Measurements from ENCODE around the gene ABCG8. TPM values are rescaled to one million over a fixed set of nuclear protein-coding genes. Genes with fewer than 3 reads are reported as not detected.

The ABCG8 gene
- total RNA-seq, 1 experiment from 2014 or later, result not detected

GRCh38 chr2:43898838-43899346 is 60.1 kb downstream of the ABCG8 start:
- CTCF ChIA-PET, result interaction anchor here (0.8 kb wide), 1 partner anchor 21 kb away, joined by 5 read pairs; no protein-coding TSS in a partner anchor
- Mint-ChIP-seq H3K27me3 (ENCODE audit: insufficient read depth, unreplicated experiment) (no peaks in the 10 kb centered on the region), H3K4me3 (ENCODE audit: unreplicated experiment) (no peak overlapping the region), H3K9me3 (ENCODE audit: unreplicated experiment) (no peaks in the 10 kb centered on the region), H3K36me3 (ENCODE audit: insufficient read depth, unreplicated experiment) (peaks cover 87% of the 10 kb centered on the region), H3K27ac (ENCODE audit: low read depth, unreplicated experiment) (no peak overlapping the region), H3K4me1 (ENCODE audit: insufficient read depth, unreplicated experiment) (no peaks in the 10 kb centered on the region)
- TF ChIP-seq, protein P1, sequence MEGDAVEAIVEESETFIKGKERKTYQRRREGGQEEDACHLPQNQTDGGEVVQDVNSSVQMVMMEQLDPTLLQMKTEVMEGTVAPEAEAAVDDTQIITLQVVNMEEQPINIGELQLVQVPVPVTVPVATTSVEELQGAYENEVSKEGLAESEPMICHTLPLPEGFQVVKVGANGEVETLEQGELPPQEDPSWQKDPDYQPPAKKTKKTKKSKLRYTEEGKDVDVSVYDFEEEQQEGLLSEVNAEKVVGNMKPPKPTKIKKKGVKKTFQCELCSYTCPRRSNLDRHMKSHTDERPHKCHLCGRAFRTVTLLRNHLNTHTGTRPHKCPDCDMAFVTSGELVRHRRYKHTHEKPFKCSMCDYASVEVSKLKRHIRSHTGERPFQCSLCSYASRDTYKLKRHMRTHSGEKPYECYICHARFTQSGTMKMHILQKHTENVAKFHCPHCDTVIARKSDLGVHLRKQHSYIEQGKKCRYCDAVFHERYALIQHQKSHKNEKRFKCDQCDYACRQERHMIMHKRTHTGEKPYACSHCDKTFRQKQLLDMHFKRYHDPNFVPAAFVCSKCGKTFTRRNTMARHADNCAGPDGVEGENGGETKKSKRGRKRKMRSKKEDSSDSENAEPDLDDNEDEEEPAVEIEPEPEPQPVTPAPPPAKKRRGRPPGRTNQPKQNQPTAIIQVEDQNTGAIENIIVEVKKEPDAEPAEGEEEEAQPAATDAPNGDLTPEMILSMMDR (IDR thresholded peaks at IDR 0.05; ENCODE audit: unreplicated experiment), result no peak
- BruUV-seq (replicated peaks), result no TSS peak
- POLR2A ChIA-PET, result interaction anchor here (1.3 kb wide), 1 partner anchor 17 kb away, joined by 3 read pairs; no protein-coding TSS in a partner anchor
- intact Hi-C loops (cut with micrococcal nuclease), result no loop called here
- DNase-seq (ENCODE audit: unreplicated experiment), result no peak

DNA sequence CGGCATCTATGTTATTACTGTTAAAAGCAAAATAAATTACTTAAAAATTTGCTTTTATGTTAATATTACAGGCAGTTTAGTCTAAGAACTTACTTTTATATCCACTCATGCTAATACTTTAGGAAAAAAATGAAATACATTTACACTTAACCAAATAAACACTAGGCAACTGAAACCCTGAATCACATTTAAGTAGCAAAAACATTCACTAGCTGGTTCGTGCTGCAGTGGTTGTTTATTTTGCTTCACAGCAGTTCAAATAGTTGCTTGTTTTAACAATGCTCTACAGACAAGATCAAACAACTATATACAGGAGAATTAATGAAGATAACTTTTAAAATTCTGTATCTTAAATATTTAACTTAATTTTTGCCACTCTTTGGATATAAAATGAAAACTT is 60.8 kb downstream of the ABCG8 start:
- H3K4me3 Mint-ChIP-seq (ENCODE audit: unreplicated experiment), result no peak overlapping the region
- H3K27me3 Mint-ChIP-seq (ENCODE audit: insufficient read depth, unreplicated experiment), result no peaks in the 10 kb centered on the region
- intact Hi-C loops (cut with micrococcal nuclease), result no loop called here
- CTCF ChIA-PET, result no interaction called here
- H3K36me3 Mint-ChIP-seq (ENCODE audit: insufficient read depth, unreplicated experiment), result peaks cover 84% of the 10 kb centered on the region
- H3K27ac Mint-ChIP-seq (ENCODE audit: low read depth, unreplicated experiment), result no peak overlapping the region
- no peak for DNase-seq (ENCODE audit: unreplicated experiment)
- H3K4me1 Mint-ChIP-seq (ENCODE audit: insufficient read depth, unreplicated experiment), result no peaks in the 10 kb centered on the region
- POLR2A ChIA-PET, result no interaction called here
- BruUV-seq (replicated peaks), result no TSS peak
- no peaks in the 10 kb centered on the region for H3K9me3 Mint-ChIP-seq (ENCODE audit: unreplicated experiment)
- TF ChIP-seq, protein P1 (IDR thresholded peaks at IDR 0.05; ENCODE audit: unreplicated experiment), result no peak

- POLR2A ChIA-PET, result interaction anchor here (0.7 to 1.0 kb wide), 2 partner anchors 12 to 66 kb away, joined by 3 to 4 read pairs; no protein-coding TSS in a partner anchor
Observed at GRCh38 chr2:43905371-43905803, 66.6 kb downstream of the ABCG8 start.

GRCh38 chr2:43905871-43906270 is 67.1 kb downstream of the ABCG8 start:
- H3K4me1 Mint-ChIP-seq (ENCODE audit: insufficient read depth, unreplicated experiment), result peaks cover 5% of the 10 kb centered on the region
- no peak overlapping the region for H3K4me3 Mint-ChIP-seq (ENCODE audit: unreplicated experiment)
- intact Hi-C loops (cut with micrococcal nuclease), result no loop called here
- no peak for DNase-seq (ENCODE audit: unreplicated experiment)
- H3K27ac Mint-ChIP-seq (ENCODE audit: low read depth, unreplicated experiment), result no peak overlapping the region
- H3K9me3 Mint-ChIP-seq (ENCODE audit: unreplicated experiment), result no peaks in the 10 kb centered on the region
- H3K36me3 Mint-ChIP-seq (ENCODE audit: insufficient read depth, unreplicated experiment), result peaks cover 89% of the 10 kb centered on the region
- TF ChIP-seq, protein P1 (IDR thresholded peaks at IDR 0.05; ENCODE audit: unreplicated experiment), result no peak
- BruUV-seq (replicated peaks), result no TSS peak
- no peaks in the 10 kb centered on the region for H3K27me3 Mint-ChIP-seq (ENCODE audit: insufficient read depth, unreplicated experiment)
- CTCF ChIA-PET, result interaction anchor here (0.7 to 0.8 kb wide), 2 partner anchors 70 to 299 kb away, joined by 3 to 4 read pairs; no protein-coding TSS in a partner anchor
- POLR2A ChIA-PET, result interaction anchor here (0.7 to 1.0 kb wide), 2 partner anchors 13 to 65 kb away, joined by 3 to 4 read pairs; no protein-coding TSS in a partner anchor

More at GRCh38 chr2:43905371-43905803, 66.6 kb downstream of the ABCG8 start:
- intact Hi-C loops (cut with micrococcal nuclease), result no loop called here
- Mint-ChIP-seq H3K27me3 (ENCODE audit: insufficient read depth, unreplicated experiment) (no peaks in the 10 kb centered on the region), H3K4me1 (ENCODE audit: insufficient read depth, unreplicated experiment) (peaks cover 5% of the 10 kb centered on the region), H3K36me3 (ENCODE audit: insufficient read depth, unreplicated experiment) (peaks cover 89% of the 10 kb centered on the region), H3K27ac (ENCODE audit: low read depth, unreplicated experiment) (no peak overlapping the region), H3K4me3 (ENCODE audit: unreplicated experiment) (no peak overlapping the region), H3K9me3 (ENCODE audit: unreplicated experiment) (no peaks in the 10 kb centered on the region)
- TF ChIP-seq, protein P1 (IDR thresholded peaks at IDR 0.05; ENCODE audit: unreplicated experiment), result no peak
- CTCF ChIA-PET, result interaction anchor here (0.8 kb wide), 1 partner anchor 299 kb away, joined by 3 read pairs; no protein-coding TSS in a partner anchor
- no peak for DNase-seq (ENCODE audit: unreplicated experiment)
- no TSS peak for BruUV-seq (replicated peaks)

All from MCF 10A (cell line).